Keratinocyte (primary cell): ENCODE data around the gene PRDM4.

Experiments
- EZH2 ChIP-seq: IDR thresholded peaks from one replicate; pipeline ENCODE4 v1.6.1; 2012; ENCODE audit warnings: inconsistent platforms, mild to moderate bottlenecking, low read length, moderate library complexity
- TF ChIP-seq, protein P1 (sequence below), 3 experiments: IDR thresholded peaks in 1 of 3; conservative IDR thresholded peaks in 1 of 3; optimal IDR thresholded peaks in 1 of 3; 2 replicates in 2 of 3; 3 replicates in 1 of 3; pipeline versions ENCODE3 to v1.5.1; 2011; ENCODE audit warnings: low read length in 3 of 3, mild to moderate bottlenecking in 3 of 3, moderate library complexity in 2 of 3, control low read depth in 1 of 3, inconsistent platforms in 1 of 3; ENCODE audit not compliant: insufficient read depth in 2 of 3; ENCODE audit errors: extremely low read depth in 1 of 3

DNA sequence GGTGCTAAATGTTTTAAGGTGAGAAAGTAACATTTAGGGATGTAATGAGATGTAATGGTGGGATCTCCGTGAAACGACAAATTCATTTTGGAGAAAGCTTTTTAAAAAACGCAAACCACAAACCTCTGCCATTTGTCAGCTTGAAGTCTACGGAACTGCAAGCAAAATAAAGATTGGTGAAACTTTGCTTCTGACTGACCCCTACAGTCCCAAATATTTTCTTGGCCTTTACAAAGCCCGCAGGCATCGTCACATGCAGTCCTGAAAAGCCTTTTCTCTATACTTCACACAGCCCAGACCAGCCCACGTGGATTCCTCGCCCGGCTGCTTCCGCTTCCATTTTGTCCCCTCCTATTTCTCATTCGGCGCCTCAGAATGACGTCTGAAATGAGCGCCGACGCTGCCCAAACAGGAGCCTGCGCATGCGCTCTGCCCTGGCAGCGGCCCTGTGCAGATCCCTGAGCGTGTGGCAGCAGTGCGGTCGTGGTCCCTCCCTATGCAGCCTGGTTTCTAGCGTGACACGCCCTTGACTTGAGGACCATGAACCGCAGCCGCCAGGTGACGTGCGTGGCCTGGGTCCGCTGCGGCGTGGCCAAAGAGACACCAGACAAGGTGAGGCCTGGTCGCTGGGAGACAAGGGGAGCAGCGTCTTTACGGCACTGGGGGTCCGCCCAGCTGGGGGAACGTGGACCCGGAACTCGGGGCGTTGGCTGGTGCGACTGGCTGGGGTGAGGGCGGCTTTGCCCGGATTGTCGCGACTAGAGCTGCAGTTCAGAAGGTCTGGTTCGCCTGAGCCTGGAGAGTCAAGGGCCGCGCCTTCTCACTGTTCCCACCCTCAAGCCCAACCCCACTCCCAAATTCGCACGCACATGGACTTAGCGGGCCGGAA, 75.3 kb downstream of the PRDM4 start, which contains the start of gene PWP1:
- TF ChIP-seq, protein P1, sequence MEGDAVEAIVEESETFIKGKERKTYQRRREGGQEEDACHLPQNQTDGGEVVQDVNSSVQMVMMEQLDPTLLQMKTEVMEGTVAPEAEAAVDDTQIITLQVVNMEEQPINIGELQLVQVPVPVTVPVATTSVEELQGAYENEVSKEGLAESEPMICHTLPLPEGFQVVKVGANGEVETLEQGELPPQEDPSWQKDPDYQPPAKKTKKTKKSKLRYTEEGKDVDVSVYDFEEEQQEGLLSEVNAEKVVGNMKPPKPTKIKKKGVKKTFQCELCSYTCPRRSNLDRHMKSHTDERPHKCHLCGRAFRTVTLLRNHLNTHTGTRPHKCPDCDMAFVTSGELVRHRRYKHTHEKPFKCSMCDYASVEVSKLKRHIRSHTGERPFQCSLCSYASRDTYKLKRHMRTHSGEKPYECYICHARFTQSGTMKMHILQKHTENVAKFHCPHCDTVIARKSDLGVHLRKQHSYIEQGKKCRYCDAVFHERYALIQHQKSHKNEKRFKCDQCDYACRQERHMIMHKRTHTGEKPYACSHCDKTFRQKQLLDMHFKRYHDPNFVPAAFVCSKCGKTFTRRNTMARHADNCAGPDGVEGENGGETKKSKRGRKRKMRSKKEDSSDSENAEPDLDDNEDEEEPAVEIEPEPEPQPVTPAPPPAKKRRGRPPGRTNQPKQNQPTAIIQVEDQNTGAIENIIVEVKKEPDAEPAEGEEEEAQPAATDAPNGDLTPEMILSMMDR (optimal IDR thresholded peaks at IDR 0.05 in 1 of 3, IDR thresholded peaks at IDR 0.05 in 1 of 3, conservative IDR thresholded peaks at IDR 0.05 in 1 of 3; ENCODE audit: extremely low read depth in 1 of 3, insufficient read depth in 2 of 3, low read length in 3 of 3): no peak
- TF ChIP-seq EZH2: no peak
